Myocyte (in vitro differentiated cells): ENCODE data around the gene PADI1. TPM values are rescaled to one million over a fixed set of nuclear protein-coding genes. Genes with fewer than 3 reads are reported as not detected.

Experiments
- DNase-seq: peaks from one replicate; pipeline ENCODE4 v3.0.0-alpha.2; 2012; ENCODE audit warnings: low read depth
- total RNA-seq: library from RNA; depleted of rRNA; stranded (reverse); fragments of >200 nt; gene quantifications from 2 replicates; pipeline ENCODE4 v1.2.3, GENCODE V29; 2014

PADI1 gene
- total RNA-seq, 1 donor from 2014 or later, result 0.24 TPM

- DNase-seq, result no peak
These were observed 66.2 kb downstream of the PADI1 start for GRCh38 chr1:17270891-17271765.

GRCh38 chr1:17272066-17272465 lies 67.1 kb downstream of the PADI1 start:
- no peak for DNase-seq

- no peak for DNase-seq
These were observed 67.7 kb downstream of the PADI1 start for GRCh38 chr1:17272646-17273045.

GRCh38 chr1:17273096-17273495 lies 68.2 kb downstream of the PADI1 start:
- no peak for DNase-seq

GRCh38 chr1:17274186-17275170 lies 69.5 kb downstream of the PADI1 start:
- peak; percentile 40 for DNase-seq

GRCh38 chr1:17276568-17276967 lies 71.6 kb downstream of the PADI1 start:
- DNase-seq, result peak; percentile 24

GRCh38 chr1:17277511-17278159 lies 72.7 kb downstream of the PADI1 start:
- no peak for DNase-seq

- peak; percentile 28 for DNase-seq
These were observed 74.3 kb downstream of the PADI1 start for GRCh38 chr1:17278996-17279830.

GRCh38 chr1:17280436-17280835 lies 75.5 kb downstream of the PADI1 start:
- DNase-seq, result no peak

- DNase-seq, result no peak
These were observed 76.0 kb downstream of the PADI1 start for GRCh38 chr1:17280894-17281293.

GRCh38 chr1:17281775-17282181 lies 76.8 kb downstream of the PADI1 start:
- no peak for DNase-seq

- DNase-seq, result no peak
These were observed 77.9 kb downstream of the PADI1 start for GRCh38 chr1:17282836-17283235.

GRCh38 chr1:17286646-17287045 lies 81.7 kb downstream of the PADI1 start:
- DNase-seq, result no peak

- peak; percentile 48 for DNase-seq
These were observed 82.3 kb downstream of the PADI1 start for GRCh38 chr1:17287130-17287776.

- no peak for DNase-seq
These were observed 84.8 kb downstream of the PADI1 start for GRCh38 chr1:17289721-17290120.

GRCh38 chr1:17290553-17290952 lies 85.6 kb downstream of the PADI1 start:
- DNase-seq, result no peak

GRCh38 chr1:17292299-17293160 lies 87.6 kb downstream of the PADI1 start:
- no peak for DNase-seq

GRCh38 chr1:17293681-17294425 lies 88.9 kb downstream of the PADI1 start:
- no peak for DNase-seq
